NCI-H2227 treated with DMSO at 0.1 percent for 48 hours (cell line): Measurements from ENCODE around the gene ADARB2.

Experiments
- DNase-seq: peaks from one replicate; lab custom pipeline; 2025; lab: John Stamatoyannopoulos, UW

The ADARB2 gene

DNA sequence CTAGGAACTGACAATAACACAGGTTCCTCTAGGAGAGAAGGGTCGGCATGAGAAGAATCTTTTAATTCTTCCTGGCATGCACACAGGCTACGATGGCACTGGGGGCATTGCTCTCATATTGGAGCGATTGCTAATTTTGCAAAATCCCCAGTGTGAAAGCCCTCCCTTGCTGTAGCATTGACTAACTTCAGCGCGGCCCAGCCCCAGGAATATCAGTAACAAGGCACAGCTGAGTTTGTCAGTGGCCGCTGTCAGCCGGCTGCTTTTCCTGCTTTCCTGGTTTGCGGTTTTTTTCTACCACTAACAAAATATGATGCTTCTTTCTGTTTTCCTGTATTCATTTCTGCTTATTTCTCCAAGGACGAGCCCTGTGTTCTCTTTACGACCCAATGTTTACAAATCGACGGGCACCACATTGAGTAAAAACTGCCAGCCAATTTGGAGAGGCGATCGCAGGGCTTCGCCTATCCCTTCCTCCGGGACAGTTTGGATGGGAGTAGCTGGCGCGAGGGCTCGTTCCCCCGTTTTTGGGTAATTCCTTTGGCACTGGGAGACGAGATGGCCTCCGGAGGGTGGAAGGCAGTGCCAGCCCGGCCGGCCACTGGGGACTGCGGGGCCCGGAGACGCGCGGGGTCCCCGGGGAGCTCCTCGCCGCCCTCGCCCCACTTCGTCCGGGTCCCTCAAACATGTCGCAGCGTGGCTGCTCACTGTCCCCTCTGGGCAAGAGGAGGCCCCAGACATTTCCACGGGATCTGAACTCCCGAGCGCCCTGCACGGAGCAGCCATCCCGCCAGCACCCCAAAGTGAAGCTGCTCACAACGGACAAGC is 967 bp downstream of the ADARB2 start:
- DNase-seq = no peak

DNA sequence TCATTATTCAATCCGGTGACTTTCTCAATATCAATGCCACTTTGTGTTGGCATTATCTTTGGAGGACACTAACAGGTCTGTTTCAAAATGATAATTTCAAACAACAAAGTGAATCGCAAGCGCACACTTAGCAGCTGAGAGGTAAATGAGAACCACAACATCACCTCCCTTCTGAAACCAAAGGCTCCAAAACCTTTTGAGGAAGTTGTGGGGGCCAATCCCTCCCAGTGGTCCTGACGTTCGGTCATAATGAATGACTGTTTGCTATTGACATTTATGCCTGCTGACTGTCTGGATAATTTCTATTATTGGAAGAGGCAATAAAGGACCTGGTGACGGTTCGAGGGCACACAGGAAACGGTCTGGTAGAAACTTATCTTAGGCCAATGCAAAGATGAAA is 1.8 kb downstream of the ADARB2 start:
- DNase-seq = no peak

DNA sequence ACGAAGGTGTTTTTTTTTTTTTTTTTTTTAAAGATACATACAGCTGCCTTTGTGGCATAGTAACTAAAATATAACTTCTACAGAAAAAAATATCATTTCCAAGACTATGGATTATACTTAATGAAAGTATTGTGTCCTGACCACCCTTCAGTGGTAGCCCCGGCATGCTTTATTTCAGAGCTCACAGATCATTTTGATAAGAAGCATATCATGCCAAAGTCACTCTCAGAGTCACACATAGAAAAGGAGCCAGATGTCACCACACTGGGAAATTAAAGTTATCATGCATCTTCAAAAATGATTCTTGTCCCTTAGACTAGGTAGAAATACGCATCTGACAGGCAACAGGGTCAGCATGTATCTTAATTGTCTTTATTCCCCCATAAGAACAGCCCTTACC is 3.0 kb downstream of the ADARB2 start:
- no peak for DNase-seq

DNA sequence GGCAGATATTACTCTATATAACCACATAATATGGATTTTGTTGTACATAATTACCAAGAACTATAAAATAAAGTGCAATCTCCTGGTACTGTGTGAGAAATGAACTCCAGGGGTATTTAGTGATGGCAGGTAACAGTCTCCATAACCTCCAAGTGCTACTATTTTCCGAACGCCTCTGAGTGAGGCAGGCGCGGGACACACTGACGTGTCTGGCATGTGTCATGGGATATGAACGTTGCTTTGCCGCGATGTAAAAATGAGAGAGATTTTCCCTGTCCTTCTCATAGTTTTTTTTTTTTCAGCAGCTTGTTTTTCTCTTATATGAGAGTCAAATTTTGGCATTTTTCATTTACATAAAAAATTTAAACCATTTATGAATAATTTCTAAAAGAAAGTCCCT is 3.6 kb downstream of the ADARB2 start:
- DNase-seq = no peak

DNA sequence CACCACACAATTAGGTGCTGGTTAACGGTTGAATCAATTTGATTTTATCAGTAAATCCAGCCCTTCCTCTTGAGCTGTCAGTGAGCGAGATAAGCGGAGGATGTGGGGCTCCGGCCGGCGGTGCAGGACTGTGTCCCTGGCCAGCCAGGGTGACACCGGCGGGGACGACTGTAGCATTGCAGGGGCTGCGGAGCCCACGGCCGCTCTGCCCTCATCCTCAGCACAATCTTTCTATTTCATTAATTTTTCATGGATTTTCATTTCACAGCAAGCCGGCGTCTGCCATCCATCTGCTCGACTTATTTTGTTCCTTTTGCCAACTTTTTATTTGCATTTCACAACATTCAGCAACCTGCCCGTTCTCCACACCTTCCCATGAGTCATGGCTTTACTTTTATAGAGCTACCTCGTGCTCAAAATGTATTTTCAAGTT is 4.7 kb downstream of the ADARB2 start:
- DNase-seq = no peak

DNA sequence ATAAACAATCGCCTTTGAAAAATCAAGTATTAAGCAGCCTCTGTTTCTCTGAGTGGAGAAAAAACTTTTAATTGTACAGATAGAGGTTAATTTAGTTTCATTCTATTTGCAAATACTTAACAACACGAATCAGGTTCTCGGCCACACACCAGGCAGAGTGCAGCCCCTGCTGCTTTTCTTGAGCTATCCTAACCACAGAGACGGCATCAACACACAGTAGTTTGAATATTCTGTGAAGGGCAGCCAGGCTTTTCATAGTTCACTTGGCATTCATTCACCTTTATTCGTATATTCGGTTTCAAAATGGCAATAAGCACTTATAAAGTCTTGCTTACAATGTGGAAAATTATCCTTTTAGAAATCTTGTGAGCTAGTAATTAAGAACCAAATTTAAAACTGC is 5.7 kb downstream of the ADARB2 start:
- no peak for DNase-seq

DNA sequence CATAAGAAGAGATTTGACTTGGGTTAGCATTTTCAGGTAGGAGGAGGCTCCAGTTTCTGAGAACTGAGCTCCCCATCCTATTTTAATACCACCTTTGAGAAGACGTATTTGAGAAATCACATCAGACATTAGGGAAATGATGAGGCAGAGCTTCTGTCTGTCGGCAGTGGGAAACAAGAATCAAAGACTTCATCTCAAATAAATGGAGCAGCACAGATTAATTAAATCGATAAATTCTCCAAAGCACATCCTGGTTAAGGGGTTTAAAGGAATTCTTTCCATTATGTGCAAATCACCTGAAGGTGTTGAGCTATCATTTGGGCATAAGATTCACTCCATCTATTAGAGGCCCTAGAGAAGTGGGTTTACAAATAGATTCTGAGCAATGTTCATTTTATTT is 7.6 kb downstream of the ADARB2 start:
- no peak for DNase-seq

DNA sequence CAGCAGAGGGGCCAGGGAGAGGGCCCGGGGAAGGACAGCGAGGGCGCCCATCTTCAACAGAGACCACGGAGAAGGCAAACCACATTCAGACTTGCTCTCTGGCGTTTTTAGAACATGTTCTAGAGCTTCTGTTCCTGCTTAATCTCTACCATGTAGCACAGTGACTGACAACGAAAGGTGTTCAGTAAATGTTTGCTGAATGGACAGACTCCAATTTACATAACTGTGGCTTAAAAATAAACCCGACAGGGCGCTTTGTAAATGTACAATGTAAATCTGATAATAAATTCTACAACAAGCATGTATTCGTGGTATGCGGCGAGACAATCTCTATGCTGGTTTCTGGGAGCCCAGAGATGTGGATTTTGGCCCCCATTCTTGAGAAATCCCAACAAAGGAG is 10.5 kb downstream of the ADARB2 start:
- no peak for DNase-seq

DNA sequence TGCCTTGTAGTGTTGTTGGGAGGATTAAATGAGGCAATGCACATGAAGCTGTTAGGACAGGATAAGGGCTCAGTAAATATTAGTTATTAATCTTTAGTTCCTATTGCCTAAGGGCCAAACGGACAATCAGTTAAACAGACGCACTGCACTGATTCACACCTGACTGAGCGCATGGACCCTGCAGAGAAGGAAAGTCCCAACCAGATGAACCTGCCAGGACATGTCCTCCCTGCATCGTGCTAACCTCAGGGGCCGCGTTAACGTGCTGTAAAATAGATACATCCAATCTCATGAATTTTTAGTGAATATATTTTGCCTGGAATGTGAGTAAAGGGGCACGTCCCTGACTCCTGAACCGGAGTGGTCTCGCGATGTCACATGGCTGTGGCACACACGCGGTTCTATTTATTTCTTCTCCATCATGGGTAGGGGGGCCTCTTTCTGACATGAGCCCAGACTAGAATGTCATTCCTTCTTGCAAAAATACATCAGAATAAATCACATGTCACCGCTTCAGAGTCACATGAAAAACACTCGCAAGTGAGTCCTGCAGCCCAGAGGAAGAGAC is 12.3 kb downstream of the ADARB2 start:
- no peak for DNase-seq

DNA sequence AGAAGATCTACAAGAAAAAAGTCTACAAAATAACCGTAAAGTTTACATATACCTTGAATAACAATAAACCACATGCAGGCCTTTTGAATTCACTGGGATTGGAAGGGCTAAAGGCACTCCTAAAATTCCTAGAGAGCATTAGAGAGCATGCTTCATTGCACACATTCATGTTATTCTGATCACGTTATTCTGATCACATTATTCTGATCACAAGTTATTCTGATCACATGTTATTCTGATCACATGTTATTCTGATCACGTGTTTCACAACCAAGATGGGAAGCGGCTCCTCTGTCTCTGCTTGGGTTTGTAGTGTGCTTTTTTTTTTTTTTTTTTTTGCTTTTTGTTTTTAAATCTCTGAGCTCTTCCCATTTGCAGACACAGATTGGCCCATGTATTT is 20.5 kb downstream of the ADARB2 start:
- no peak for DNase-seq

DNA sequence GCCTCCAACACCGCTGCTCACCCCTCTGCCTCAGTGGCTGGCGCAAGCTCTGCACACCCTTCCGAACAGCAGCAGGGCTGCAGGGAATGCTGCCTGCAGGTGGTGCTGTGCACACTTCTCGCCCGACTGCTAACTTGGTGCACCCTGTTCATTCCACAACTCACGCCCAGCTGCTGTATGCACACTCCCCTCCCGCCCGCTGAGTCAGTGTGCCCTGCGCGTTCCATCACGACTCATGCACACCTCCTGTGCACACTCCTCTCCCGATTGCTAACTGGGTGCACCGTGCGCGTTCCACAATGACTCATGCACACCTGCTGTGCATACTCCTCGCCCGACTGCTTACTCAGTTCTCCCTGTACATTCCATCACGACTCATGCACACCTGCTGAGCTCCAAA is 21.5 kb downstream of the ADARB2 start:
- DNase-seq = no peak

DNA sequence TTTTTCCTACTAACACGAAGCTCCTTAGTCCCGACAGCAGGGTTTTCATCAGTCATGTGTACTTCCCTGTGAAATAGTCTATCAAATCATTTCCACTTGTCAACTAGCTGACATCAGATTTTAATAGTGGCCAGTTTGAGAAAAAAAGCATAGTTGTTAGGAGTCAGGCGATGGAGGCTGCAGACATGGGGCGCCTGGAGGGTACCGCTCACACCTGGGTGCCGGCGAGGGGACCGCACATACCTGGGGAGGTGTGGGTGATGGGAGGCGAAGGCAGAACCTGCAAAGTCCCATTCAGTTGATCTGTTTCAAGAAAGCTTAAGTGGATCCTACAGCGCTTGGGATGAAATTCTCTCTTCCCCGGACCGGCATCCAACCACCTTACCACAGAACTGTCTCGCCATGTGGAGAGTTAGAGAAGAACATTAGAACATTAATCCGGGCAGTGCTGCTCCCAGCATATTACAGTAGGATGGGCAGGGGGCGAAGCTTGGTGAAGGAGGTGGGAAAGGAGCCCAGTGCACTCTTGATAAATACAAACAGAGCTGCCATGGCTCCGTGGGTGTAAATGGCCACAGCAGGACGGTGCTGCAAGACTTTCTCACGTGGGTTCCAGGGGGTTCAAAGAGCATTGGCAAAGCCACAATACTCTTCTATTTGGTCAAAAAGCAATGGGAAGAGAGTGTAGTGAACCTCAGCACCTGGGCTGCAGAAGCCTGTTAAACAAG is 24.2 kb downstream of the ADARB2 start:
- no peak for DNase-seq

DNA sequence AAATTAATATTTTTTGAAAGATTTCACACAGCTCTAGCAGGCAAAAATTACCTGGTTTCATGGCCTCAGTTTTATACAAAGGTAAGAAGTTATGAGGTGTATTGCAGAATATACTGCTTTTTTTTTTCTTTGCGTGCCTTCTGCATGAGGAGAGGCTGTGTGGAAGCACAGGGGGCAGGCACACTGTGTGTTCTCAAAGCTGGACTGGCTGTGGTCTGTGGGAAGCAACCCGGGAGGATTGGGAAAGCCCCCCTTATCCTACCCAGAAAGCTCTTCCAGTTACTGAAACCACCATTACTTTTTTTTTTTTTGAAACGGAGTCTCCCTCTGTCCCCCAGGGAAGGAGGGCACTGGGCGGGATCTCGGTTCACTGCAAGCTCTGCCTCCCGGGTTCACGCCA is 25.0 kb downstream of the ADARB2 start:
- no peak for DNase-seq

DNA sequence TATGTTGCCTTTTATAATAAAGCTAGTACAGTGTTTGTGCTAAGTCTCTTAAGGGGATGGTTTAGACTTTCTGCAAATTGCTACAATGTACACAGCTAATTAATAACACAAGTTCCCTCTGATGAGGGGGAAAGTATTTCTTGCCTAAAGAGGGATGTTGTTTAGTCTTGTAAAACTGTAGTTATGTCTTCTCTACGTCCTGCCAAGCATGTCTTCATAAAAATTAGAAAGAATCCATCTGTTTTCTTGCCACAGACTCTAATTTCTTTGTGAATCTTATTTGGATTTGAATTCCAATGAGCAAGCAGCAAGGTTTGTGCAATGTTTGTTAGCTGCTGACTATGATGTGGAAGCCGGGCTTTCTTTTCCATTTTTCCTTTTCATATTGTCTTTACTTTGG is 28.2 kb downstream of the ADARB2 start:
- DNase-seq = no peak

DNA sequence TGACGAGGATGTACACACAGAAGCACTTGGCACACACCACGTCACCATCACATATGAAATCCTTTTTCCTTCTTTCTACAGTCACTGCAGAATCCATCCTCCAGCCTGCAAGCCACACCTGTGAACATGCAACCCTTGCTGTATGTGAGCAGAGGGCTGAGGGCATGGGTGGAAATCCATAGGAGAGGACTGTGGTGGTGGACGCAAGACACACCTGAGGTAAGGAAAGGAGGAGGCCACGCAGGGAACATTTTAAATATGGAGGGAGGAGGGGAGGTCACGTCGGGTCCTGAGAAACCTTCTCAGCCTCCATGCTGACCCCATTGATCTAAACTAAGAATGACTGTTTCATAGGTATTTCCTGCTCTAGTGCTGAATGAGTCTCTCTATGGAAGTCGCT is 28.6 kb downstream of the ADARB2 start:
- no peak for DNase-seq

DNA sequence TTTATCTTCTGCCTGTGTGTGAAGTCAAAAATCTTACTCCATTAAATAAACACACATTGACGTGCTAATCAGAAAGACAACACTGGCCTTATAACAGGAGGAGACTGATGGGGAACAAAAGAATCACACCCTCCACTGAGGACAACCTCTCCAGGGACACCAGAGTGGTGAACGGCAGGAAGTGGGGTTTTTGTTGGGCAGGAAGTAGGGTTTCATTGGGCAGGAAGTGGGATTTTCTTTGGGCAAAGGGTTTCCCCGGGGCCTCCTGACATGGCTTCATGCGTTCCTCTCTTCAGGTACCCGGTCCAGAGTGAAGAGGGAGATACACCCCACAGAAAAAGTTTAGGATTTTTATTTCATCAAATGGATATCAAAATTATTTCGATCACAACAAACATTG is 30.6 kb downstream of the ADARB2 start:
- DNase-seq = no peak

DNA sequence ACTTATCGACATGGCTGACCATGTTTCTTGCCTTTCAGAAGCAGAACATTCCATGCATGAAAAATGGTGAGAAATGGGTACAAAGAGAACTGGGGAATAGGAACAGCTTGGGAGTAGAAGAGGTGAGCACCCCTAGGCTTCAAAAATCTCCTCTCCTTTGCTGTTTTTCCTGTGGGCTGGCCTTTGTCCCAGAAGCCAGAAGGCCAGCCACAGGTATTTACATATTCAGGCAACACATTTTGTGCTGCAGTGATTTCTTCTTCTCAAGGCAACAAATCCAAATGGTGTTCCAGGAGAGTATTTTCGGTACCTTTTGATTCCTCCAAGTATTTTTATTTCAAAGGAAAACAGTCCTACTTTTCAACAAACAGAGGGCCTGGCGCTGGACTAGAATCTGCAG is 31.1 kb downstream of the ADARB2 start:
- DNase-seq = no peak

DNA sequence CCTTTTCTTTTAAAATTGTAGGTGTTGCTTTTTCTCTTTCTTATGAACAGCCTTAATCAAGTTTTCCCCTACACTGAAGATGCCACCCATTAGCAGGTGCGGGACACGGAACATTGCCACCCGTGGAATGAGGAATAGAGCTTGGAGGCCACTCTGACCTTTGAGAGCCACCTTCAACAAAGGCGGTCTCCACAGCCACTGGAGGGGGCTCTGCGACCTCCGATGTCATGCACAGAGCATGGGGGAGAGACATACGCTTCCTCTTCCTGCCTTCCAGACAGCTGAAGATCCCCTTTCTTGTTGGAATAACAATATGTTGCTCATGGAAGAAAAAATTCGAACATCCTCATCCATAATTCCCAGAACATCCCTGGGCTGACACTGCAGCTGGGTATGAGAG is 39.1 kb downstream of the ADARB2 start:
- no peak for DNase-seq

DNA sequence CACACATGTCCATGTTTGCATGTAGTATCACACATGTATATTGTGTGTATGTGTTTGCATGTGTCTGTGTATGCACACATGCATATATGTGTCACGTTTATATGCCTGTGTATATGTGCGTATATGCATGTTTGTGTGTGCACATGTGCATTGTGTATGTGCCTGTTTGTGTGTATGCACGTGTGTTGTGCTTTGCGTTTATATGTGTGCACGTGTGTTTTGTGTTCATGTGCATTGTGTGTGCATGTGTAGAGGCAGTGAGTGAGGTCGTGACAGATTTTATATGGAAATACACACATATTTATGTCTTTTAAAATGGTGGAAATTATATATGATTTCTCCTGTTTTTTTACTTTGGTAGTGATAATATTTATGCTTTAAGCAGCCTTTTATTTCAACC is 41.2 kb downstream of the ADARB2 start:
- DNase-seq = no peak

DNA sequence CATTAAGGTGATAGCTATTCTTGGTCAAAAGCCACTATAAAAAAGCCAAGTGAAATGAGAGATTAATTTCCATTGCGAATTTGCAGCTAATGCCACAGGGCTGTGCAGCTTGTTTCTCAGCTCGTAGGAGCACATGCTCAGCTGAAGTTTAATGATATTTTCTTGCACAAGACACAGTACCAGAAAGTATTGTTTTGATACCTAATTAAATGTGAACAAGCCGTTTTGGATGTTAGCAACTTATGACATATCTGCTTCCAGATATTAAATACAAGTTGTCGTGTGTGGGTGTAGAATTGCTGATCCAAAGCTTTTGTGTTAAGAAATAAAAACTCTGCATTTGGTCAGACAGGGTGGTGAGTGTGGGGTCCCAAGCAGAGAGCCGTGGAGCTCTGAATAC is 47.2 kb downstream of the ADARB2 start:
- DNase-seq = no peak

DNA sequence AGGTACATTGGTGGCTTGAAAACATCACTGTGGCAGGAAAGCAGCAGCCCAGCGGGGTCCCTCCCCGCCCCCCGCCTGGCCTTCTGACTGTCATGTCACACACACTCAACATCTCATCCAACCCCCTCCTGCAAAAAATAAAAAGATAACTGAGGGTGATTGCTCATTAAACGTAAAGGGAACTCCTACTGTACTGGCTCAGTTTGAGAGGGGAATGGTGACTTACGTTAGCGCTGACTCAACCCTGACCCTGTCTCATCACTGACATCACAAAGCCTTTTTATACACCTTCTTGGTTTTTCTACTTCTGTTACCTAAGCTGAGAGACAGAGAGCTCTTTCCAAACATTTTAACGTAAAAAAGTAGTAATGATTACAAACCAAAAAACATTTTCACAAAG is 48.8 kb downstream of the ADARB2 start:
- DNase-seq = no peak

DNA sequence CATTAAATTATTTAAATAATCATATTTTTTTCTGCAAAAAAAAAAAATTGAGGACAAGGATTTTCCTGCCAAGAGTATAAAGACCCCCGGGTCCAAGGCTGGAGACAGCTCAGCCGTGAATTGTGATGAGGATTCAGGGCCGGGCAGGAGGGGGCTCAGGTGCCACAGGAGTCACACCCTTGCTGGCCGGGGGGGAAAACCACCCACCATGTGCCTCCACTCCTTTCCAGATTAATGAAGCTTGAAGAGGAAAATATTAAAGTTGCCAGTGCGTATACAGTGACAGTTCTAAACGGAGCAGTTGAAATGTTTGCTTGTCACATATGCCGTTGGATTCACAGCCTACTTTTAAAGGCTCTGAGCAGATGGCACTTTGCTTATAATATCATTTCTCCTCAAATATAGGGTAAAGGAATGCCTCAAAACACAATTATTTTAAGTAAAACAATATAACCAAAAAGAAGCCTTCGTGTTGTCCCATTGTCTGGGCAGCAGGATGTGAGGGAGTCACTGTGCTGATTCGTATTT is 49.6 kb downstream of the ADARB2 start:
- DNase-seq = no peak

DNA sequence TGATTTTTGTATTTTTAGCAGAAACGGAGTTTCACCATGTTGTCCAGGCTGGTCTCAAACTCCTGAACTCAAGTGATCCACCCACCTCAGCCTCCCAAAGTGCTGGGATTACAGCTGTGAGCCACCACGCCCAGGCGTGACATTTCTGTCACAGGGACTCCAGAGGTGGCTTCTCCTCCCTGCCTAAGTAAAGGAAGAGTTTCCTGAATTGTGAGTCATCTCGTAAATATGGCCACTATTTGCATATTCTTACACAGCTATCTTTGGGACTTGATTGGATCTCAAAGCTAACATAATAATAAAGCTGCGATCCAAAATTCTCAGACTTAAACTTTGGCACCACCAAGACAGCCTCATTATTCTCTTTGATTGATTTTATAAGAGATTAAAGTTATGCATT is 50.1 kb downstream of the ADARB2 start:
- no peak for DNase-seq
